ENCODE data around the gene KRT27.

KRT27 gene

GRCh38 chr17:40806131-40806530 lies 23.8 kb upstream of the KRT27 start:
- Histone ChIP-seq H3K9me3 (ENCODE audit: insufficient read depth, low read depth, low read length) (no peaks in the 10 kb centered on the region), H3K27me3 (ENCODE audit: insufficient read depth, low read length) (peaks cover 82% of the 10 kb centered on the region), H3K27ac (ENCODE audit: low read length) (no peak overlapping the region), H3K9ac (ENCODE audit: low read depth, low read length) (no peak overlapping the region), H3K4me3 (ENCODE audit: low read length) (no peak overlapping the region), H3K4me1 (ENCODE audit: insufficient read depth, low read length) (no peaks in the 10 kb centered on the region), H3K36me3 (ENCODE audit: insufficient read depth, low read depth, low read length) (no peaks in the 10 kb centered on the region)

GRCh38 chr17:40803617-40804082 lies 21.3 kb upstream of the KRT27 start:
- Histone ChIP-seq H3K9me3 (ENCODE audit: insufficient read depth, low read depth, low read length) (no peaks in the 10 kb centered on the region), H3K4me1 (ENCODE audit: insufficient read depth, low read length) (no peaks in the 10 kb centered on the region), H3K4me3 (ENCODE audit: low read length) (no peak overlapping the region), H3K36me3 (ENCODE audit: insufficient read depth, low read depth, low read length) (no peaks in the 10 kb centered on the region), H3K27me3 (ENCODE audit: insufficient read depth, low read length) (peaks cover 75% of the 10 kb centered on the region), H3K9ac (ENCODE audit: low read depth, low read length) (no peak overlapping the region), H3K27ac (ENCODE audit: low read length) (no peak overlapping the region)

GRCh38 chr17:40801157-40801556 lies 18.8 kb upstream of the KRT27 start:
- Histone ChIP-seq H3K9me3 (ENCODE audit: insufficient read depth, low read depth, low read length) (no peaks in the 10 kb centered on the region), H3K36me3 (ENCODE audit: insufficient read depth, low read depth, low read length) (no peaks in the 10 kb centered on the region), H3K4me3 (ENCODE audit: low read length) (no peak overlapping the region), H3K9ac (ENCODE audit: low read depth, low read length) (no peak overlapping the region), H3K4me1 (ENCODE audit: insufficient read depth, low read length) (no peaks in the 10 kb centered on the region), H3K27me3 (ENCODE audit: insufficient read depth, low read length) (peaks cover 50% of the 10 kb centered on the region), H3K27ac (ENCODE audit: low read length) (no peak overlapping the region)

GRCh38 chr17:40800381-40800780 lies 18.0 kb upstream of the KRT27 start:
- H3K4me3 ChIP-seq (ENCODE audit: low read length): no peak overlapping the region
- H3K9me3 ChIP-seq (ENCODE audit: insufficient read depth, low read depth, low read length): no peaks in the 10 kb centered on the region
- no peak overlapping the region for H3K27ac ChIP-seq (ENCODE audit: low read length)
- H3K4me1 ChIP-seq (ENCODE audit: insufficient read depth, low read length): no peaks in the 10 kb centered on the region
- H3K27me3 ChIP-seq (ENCODE audit: insufficient read depth, low read length): peaks cover 50% of the 10 kb centered on the region
- H3K9ac ChIP-seq (ENCODE audit: low read depth, low read length): no peak overlapping the region
- no peaks in the 10 kb centered on the region for H3K36me3 ChIP-seq (ENCODE audit: insufficient read depth, low read depth, low read length)

GRCh38 chr17:40799859-40800258 lies 17.5 kb upstream of the KRT27 start, which contains the start of gene KRT28:
KRT28 (minus strand) TSS chr17:40799959; CDS start chr17:40799893, 66 bp downstream.
- Histone ChIP-seq H3K27ac (ENCODE audit: low read length) (no peak within 1 kb of the TSS), H3K9me3 (ENCODE audit: insufficient read depth, low read depth, low read length) (no peaks in the 10 kb centered on the region), H3K36me3 (ENCODE audit: insufficient read depth, low read depth, low read length) (no peaks in the 10 kb centered on the region), H3K27me3 (ENCODE audit: insufficient read depth, low read length) (peaks cover 50% of the 10 kb centered on the region), H3K4me3 (ENCODE audit: low read length) (no peak within 1 kb of the TSS), H3K9ac (ENCODE audit: low read depth, low read length) (no peak within 1 kb of the TSS), H3K4me1 (ENCODE audit: insufficient read depth, low read length) (no peaks in the 10 kb centered on the region)

- H3K9me3 ChIP-seq (ENCODE audit: insufficient read depth, low read depth, low read length): no peaks in the 10 kb centered on the region
- no peak overlapping the region for H3K27ac ChIP-seq (ENCODE audit: low read length)
- no peak overlapping the region for H3K4me3 ChIP-seq (ENCODE audit: low read length)
- no peak overlapping the region for H3K9ac ChIP-seq (ENCODE audit: low read depth, low read length)
- no peaks in the 10 kb centered on the region for H3K36me3 ChIP-seq (ENCODE audit: insufficient read depth, low read depth, low read length)
- peaks cover 36% of the 10 kb centered on the region for H3K27me3 ChIP-seq (ENCODE audit: insufficient read depth, low read length)
- H3K4me1 ChIP-seq (ENCODE audit: insufficient read depth, low read length): no peaks in the 10 kb centered on the region
These were observed 14.5 kb upstream of the KRT27 start for GRCh38 chr17:40796846-40797245.

GRCh38 chr17:40795019-40795667 lies 12.8 kb upstream of the KRT27 start:
- no peak overlapping the region for H3K4me3 ChIP-seq (ENCODE audit: low read length)
- H3K27me3 ChIP-seq (ENCODE audit: insufficient read depth, low read length): peaks cover 20% of the 10 kb centered on the region
- H3K9ac ChIP-seq (ENCODE audit: low read depth, low read length): no peak overlapping the region
- no peaks in the 10 kb centered on the region for H3K9me3 ChIP-seq (ENCODE audit: insufficient read depth, low read depth, low read length)
- no peaks in the 10 kb centered on the region for H3K36me3 ChIP-seq (ENCODE audit: insufficient read depth, low read depth, low read length)
- no peak overlapping the region for H3K27ac ChIP-seq (ENCODE audit: low read length)
- H3K4me1 ChIP-seq (ENCODE audit: insufficient read depth, low read length): no peaks in the 10 kb centered on the region

GRCh38 chr17:40794466-40794865 lies 12.1 kb upstream of the KRT27 start:
- Histone ChIP-seq H3K27me3 (ENCODE audit: insufficient read depth, low read length) (peaks cover 15% of the 10 kb centered on the region), H3K27ac (ENCODE audit: low read length) (no peak overlapping the region), H3K36me3 (ENCODE audit: insufficient read depth, low read depth, low read length) (no peaks in the 10 kb centered on the region), H3K9me3 (ENCODE audit: insufficient read depth, low read depth, low read length) (no peaks in the 10 kb centered on the region), H3K4me3 (ENCODE audit: low read length) (no peak overlapping the region), H3K9ac (ENCODE audit: low read depth, low read length) (no peak overlapping the region), H3K4me1 (ENCODE audit: insufficient read depth, low read length) (no peaks in the 10 kb centered on the region)

GRCh38 chr17:40793832-40794231 lies 11.5 kb upstream of the KRT27 start:
- Histone ChIP-seq H3K27me3 (ENCODE audit: insufficient read depth, low read length) (peaks cover 12% of the 10 kb centered on the region; the same call in 1 of the 2 replicates), H3K27ac (ENCODE audit: low read length) (no peak overlapping the region), H3K4me3 (ENCODE audit: low read length) (no peak overlapping the region), H3K9me3 (ENCODE audit: insufficient read depth, low read depth, low read length) (no peaks in the 10 kb centered on the region), H3K4me1 (ENCODE audit: insufficient read depth, low read length) (no peaks in the 10 kb centered on the region), H3K9ac (ENCODE audit: low read depth, low read length) (no peak overlapping the region), H3K36me3 (ENCODE audit: insufficient read depth, low read depth, low read length) (no peaks in the 10 kb centered on the region)

- Histone ChIP-seq H3K9ac (ENCODE audit: low read depth, low read length) (no peak overlapping the region), H3K4me1 (ENCODE audit: insufficient read depth, low read length) (no peaks in the 10 kb centered on the region), H3K4me3 (ENCODE audit: low read length) (no peak overlapping the region), H3K9me3 (ENCODE audit: insufficient read depth, low read depth, low read length) (no peaks in the 10 kb centered on the region), H3K27me3 (ENCODE audit: insufficient read depth, low read length) (peaks cover 12% of the 10 kb centered on the region; the same call in 1 of the 2 replicates), H3K36me3 (ENCODE audit: insufficient read depth, low read depth, low read length) (no peaks in the 10 kb centered on the region), H3K27ac (ENCODE audit: low read length) (no peak overlapping the region)
These were observed 9.6 kb upstream of the KRT27 start for GRCh38 chr17:40791787-40792436.

GRCh38 chr17:40791111-40791510 lies 8.8 kb upstream of the KRT27 start:
- no peak overlapping the region for H3K27ac ChIP-seq (ENCODE audit: low read length)
- H3K4me3 ChIP-seq (ENCODE audit: low read length): no peak overlapping the region
- peaks cover 12% of the 10 kb centered on the region; the same call in 1 of the 2 replicates for H3K27me3 ChIP-seq (ENCODE audit: insufficient read depth, low read length)
- no peak overlapping the region for H3K9ac ChIP-seq (ENCODE audit: low read depth, low read length)
- H3K9me3 ChIP-seq (ENCODE audit: insufficient read depth, low read depth, low read length): no peaks in the 10 kb centered on the region
- H3K36me3 ChIP-seq (ENCODE audit: insufficient read depth, low read depth, low read length): no peaks in the 10 kb centered on the region
- H3K4me1 ChIP-seq (ENCODE audit: insufficient read depth, low read length): no peaks in the 10 kb centered on the region
